GM23248 (cell line): ENCODE measurements around the gene C14orf93.

Experiments used
- EZH2 ChIP-seq: fragments of 200-600 bp; sonication (generic); IDR thresholded peaks from 2 replicates; pipeline ENCODE4 v1.6.1; 2018; ENCODE audit warnings: antibody characterized with exemption, mild to moderate bottlenecking; ENCODE audit not compliant: insufficient read depth, poor library complexity, severe bottlenecking
- EZH2phosphoT487 ChIP-seq: fragments of 200-600 bp; sonication (generic); IDR thresholded peaks from 2 replicates; pipeline ENCODE4 v1.6.1; 2018; ENCODE audit warnings: antibody characterized with exemption, moderate library complexity, mild to moderate bottlenecking, low read depth; ENCODE audit not compliant: insufficient read depth

DNA sequence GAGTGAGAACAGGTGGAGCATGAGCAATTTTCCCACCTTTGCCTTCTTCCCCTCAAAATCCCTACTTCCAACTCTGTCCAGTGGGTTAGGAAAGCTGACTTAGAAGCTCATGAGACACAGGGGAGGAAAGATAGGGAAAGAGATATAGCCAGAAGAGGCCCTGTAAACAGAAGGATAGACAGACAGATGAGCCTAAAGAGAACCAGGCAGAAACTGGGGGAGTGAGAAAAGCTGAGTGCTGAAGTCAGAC lies 32.6 kb downstream of the C14orf93 start:
- no peak for TF ChIP-seq EZH2
- no peak for TF ChIP-seq EZH2phosphoT487
